ENCODE measurements around the gene NPL. TPM values are rescaled to one million over a fixed set of nuclear protein-coding genes. Genes with fewer than 3 reads are reported as not detected.

The NPL gene, protein sequence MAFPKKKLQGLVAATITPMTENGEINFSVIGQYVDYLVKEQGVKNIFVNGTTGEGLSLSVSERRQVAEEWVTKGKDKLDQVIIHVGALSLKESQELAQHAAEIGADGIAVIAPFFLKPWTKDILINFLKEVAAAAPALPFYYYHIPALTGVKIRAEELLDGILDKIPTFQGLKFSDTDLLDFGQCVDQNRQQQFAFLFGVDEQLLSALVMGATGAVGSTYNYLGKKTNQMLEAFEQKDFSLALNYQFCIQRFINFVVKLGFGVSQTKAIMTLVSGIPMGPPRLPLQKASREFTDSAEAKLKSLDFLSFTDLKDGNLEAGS
- polyA plus RNA-seq (2013, experiment 1 of 2; ENCODE audit: insufficient read length) = 2.4 TPM
- polyA plus RNA-seq (2013, experiment 2 of 2; ENCODE audit: insufficient read length) = 1.2 TPM

DNA sequence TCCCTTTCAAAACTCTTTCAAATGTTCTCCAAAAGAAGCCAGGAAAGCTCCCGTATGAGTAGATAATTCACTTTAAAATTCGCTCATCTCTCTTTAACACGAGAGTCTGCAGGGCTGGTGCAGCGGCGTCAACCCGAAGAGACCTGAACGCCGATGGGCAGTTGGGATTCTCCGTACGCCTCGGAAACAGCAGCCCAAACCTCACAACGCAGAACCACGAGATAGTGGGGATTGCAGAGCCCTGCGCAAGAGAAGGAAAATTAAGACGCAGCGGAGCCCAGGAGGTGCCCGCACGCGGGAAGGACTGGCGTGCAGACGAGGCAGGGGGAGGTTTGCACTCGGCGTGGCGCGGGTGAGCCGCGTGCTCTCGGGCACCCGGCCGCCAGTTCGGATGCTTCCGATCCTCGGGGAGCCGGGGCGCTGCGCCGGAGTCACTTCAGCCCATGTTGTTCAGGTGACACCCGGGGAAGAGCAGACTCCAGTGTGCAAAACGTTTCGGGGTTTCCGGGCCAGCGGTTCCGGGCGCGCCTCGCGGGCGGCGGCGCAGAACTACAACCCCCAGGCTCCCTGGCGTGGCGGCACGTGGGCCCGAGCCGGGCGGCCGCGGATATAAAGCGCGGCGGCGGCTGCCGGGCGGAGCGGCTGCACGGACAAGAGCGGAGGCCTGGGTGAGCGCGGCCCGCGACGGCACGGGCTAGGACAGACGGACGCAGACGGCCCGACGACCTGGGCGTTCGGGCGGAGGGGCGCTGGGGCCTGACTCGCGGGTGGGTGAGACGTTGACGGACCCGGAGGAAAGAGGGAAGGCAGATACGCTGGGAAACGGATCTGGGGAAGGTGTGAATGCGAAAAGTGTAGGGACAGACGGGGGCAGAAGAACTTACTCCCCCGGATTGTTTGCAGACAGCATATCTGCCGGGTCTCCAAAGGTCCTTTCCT is at the start of gene NPL:
TSS of gene NPL (plus strand) at position 636 of the 939 bp plus-strand sequence. CDS start 4,599 bp downstream, outside the sequence.
- peak; percentile 77 for DNase-seq

DNA sequence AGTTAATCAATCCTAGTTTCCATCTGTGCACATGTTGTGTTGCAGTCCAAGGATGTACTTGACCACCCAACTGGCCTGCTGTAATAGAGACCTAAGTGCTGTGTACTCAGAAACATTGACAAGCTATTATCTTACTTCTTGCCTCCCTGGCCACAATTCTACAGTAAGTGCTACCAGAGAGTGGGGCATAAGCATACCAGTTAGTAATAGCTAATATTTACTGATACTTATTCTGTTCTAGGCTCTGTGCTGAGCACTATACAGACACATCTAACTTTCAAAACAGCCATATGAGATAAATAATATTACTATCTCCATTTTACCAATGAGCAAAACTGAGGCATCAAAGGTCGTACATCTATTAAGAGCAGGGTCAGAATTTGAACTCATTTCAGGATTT is 49.5 kb upstream of the NPL start:
- DNase-seq = no peak

DNA sequence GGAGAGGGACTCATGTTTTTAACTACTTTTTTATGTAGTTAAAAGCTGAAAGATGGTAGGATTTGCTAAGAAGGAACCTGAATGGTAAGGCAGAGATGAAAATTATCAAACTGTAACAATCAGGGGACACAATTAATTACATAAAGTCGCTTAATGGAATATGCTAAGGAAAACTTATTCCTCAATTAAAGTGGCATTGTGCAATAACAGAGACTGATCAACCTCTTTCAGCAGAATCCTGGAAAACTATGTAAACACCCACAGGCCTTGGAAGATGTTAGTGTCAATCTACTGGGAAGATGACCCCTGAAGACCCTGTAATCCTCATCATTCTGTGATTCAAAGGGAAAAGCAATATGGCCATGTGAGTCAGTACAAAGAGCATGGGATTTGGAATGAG is 46.8 kb upstream of the NPL start:
- DNase-seq = no peak

DNA sequence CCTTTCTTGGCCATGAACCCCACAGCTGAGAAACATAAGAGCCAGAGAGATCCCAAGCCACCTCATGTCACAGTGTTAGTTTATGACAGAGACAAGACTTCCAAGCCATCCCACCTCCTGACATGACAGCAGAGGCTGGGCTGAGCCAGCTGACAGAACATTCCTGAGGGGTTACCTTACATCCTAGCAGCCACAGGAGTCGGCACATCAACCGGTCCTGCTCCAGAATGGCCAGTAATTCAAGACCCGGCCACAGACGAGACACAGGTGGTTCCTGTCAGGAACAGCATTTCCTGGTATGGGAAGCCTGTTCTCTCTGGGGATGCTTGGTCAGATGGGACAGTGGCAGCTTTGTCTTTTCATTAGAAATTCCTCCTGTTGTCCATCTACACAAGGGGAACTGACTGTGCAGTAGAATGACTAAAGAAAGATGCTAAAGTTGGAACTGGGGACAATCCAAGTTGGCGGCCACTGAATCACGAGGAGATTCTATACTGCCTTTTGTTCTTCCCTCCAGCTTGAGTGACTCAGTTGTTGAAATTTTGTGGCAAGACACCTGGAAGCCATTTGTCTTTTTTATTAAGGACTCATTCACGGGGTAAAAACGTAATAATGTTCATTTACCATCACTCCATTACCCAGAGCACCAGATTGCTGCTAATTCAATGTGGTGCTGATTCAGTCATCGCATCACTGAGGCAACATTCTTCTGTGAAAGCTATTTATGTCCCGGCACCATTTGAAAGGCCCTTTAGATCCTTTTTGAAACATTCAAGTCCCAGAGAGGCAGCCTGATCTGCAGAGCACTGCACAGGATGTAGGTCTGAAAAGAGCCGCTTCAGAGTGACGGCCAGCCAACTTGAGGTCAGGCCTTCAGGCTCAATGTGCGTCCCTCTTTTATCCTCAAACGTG is 37.2 kb upstream of the NPL start:
- DNase-seq = peak; percentile 86

DNA sequence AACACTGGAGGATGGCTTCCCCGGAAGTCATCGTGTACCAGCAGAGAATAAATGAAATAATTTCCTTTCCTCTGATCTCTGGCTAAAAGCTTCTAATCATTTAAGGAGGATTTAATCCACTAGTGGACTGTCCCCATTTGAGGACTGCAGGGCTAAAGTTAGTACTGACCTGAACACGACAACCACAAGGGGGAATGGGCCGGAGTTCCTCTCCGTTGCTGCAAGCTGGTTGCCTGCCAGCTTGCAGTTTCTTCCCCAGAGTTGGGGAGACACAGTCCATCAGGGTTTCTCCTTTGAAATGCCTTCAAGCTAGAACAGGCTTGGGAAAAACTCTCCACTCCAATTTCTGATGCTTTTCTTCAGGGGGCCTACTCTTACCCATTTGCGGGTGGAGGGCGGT is 35.5 kb upstream of the NPL start:
- no peak for DNase-seq

DNA sequence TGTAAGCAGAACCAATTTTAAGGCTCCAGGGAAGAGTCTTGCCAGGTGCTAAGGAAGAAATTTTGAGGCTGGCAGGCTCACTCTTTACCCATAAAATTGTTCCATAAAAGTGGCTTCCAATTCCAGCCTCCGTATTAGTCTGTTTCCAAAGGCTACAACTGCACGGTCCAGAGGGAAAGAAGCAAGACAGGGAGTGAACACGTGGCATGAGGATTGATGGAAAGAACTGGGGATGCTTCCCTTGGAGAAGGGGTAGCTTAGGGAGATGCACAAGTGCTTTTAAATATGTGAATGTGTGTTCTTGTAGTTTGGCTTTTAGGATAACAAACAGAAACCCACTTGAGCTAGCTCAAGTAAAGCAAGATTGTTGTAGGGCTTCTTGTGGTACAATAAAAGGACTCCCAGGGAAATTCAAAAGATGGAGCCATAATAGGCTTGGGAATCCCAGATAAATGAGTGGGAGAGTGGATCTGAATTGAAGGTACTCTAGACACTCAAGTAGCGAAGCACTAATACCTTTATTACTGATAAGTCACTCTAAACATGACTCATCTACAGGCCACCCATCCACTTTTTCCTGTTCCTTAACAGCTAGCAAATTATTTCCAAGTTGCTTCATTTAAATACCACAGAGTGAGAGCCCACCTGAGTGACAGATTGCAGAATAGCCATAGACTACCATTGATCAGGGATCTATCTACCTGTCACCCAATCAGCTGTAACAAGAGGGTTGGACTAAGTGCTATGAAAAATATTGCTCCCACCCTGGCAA is 34.8 kb upstream of the NPL start:
- no peak for DNase-seq

DNA sequence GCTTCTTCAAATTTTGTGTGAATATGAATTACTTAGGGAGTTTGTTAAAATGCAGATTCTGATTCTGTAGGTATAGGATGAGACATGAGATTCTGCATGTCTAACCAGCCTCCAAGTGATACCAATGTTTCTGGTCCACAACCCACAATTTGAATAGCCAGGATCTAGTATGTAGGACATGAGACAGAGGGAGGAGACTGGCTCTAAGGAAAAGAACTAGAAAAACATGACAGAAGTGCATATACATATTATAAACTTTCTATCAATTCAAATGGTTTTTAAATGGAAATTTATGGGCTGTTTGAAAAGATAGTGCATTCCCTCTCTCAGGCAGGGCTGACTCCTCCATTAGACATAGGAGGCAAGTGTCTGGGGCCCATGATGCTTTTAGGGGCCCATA is 33.9 kb upstream of the NPL start:
- no peak for DNase-seq

DNA sequence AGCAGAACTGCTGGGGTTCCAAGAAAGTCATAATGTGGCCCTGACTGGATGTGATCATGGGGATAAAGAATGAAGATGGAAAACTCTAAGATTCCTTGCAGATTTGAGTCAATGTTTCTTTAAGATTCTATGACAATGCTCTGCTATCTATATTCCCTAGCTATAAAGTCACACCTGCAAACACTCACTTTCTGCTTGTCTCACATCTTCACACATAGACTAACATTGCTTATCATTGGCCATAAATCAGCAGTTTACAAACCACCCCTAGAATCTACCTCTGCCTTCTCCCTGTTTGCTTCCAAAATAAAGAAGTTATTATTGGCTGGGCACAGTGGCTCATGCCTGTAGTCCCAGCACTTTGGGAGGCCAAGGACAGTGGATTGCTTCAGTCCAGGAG is 33.1 kb upstream of the NPL start:
- DNase-seq = no peak

DNA sequence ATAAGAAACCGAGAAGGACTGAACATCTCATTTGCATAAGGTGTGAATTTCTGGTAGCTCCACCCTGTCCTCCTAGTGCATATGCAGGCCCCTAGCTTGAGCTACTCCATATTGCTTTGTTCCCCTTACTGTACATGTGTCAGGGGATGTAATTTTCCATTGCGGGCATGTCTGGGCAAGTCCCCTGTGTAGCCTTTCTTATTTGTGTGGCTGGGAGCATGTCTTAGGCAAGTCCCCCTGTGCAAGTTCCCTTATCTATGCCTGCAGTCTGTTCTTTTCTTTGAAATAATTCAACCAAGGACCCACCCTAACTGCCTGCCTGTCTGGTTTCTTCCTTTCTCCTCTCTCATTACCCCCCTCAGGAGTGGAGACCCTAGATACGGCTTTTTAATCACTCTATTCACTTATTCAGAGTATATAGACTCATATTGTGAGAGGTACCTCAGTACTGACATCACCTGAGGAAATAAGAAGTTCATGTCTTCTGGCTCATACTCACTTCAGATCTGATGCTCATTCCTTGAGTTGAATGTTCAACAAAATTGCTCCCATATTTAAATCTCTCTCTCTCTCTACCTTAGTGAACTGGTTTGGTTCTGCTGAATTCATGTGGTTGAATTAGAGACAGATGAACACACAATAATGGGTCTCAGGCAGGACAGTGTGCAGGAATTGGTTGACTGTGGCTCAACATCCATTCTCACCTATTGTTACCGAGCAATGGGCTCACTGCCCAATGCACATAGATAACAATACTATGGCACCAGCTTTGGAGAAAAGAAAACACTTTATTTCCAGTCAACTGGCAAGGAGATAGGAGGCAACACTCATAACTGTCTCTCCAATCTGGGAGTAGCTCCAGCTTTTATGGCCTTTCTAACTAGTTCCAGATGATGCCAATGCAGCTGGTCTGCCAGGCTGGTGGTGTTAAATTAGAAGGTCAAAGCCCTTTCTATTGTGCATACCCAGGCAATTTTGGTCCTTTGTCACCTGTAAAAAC is 27.9 kb upstream of the NPL start:
- no peak for DNase-seq

DNA sequence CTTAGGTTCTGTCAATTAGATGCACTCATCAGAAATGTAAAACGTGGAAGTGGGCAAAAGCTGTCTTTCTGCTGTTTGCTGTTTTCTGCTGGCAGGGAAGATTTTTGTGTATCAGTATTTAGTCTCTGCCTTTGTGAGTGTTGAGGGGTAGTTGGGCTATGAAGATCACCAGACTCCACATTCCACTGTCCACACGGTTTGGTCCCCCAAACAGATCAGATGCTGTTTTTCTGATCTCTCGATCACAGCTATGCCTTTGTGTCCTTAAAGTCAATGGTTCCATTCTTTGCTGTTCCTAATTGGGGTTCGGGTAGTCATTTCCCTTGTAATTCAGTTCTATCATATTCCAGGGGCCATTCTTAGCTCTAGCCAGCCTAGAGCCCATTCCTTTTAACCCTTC is 27.0 kb upstream of the NPL start:
- DNase-seq = no peak

DNA sequence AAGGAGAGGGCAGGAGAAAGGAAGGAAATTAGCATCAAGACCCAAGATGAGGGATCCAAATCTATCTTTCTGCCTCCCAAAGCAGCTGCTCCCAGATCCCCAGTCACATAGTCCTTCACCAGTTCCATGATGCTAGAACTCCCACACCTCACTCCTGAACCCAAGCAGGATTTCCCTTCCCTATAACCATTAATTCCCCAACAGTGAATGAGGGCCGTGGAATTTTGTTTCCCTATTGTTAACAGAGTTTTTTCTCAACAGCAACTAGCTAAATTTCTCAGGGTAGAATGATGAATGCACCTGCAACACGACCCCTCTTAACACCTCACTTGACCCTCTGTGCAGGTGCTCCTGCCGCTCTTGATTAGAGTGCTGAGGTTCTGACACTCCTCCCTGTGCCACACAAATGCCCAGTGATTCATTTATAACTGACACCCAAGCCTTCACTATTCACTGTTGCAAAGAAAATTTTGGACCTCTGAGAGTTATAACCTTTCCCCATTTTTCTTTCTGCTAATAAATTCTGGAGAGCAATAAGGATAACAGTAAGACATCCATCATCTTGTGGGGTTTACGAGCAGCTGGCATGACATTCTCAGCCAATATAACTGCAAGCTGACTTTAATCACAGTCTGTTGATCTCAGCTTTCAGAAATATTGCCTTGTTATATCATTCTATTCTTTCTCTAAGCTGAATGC is 25.4 kb upstream of the NPL start:
- DNase-seq = no peak

DNA sequence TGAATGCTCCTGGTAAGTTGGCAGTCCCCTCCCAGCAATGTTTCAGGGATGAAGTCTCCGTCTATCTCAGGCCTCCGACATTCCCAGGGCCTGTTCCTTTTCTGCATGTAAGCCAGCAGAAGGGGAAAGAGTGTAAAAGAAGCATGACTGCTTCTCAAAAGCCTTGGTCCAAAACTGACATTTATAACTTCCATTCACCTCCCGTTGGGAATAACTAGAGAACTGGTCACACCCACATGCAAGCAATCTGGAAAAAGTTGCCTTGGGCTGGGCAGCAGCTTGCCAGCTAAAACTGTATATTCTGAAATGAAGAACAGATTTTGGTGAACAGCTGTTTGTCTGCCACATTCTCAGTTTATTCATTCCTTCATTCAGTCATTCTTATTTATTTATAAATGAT is 24.2 kb upstream of the NPL start:
- no peak for DNase-seq

DNA sequence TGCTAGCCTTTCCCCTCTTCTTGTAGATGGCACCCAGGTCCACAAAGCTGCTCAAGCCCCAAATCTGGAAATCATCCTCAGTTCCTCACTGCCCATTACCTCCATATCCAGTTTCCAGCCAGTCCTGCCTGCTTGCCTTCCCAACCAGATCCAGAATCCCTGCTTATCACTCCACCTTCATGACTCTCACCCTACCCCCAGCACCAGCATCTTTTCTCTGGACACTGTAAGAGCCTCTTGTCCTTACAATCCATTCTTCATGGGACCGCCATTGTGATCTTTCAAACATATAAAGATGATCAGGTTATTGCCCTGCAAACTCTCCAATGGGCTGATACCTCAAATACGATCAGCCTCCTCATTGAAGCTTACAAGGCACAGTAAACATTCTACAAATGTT is 23.5 kb upstream of the NPL start:
- DNase-seq = no peak

DNA sequence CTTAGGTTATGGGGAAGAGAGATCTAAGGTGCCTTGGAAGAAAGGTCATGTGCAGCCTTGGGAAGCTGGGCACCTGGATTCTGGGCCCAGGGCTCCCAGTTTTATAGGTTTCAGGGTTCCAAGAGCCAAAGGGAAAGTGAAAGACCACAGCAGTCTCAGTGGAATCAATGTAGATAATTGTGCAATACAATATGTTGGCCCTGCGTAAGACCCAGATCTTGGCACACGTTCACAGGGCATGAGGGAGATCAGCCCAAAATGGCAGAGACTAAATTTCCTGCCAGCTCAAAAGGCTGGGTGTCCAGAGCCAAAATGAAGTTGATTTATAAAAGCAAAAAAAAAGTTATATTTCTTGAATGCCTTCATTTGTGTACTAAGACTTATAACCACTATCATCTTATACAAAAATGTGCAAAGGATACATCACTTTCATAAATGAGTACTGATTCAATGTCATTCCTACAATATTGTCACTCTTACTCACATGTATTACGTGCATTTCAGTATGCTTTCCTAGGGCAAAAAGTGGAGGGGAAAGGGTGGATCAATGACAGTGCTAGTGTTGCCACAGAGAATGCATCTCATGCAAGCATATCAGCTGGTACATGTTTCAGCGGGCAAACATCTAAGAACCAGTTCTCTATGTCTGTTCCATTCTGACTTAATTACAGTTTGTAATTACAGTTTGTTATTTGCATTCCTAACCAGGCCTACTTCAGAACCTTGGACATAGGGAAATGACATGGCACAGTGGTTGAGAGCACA is 22.5 kb upstream of the NPL start:
- DNase-seq = no peak

DNA sequence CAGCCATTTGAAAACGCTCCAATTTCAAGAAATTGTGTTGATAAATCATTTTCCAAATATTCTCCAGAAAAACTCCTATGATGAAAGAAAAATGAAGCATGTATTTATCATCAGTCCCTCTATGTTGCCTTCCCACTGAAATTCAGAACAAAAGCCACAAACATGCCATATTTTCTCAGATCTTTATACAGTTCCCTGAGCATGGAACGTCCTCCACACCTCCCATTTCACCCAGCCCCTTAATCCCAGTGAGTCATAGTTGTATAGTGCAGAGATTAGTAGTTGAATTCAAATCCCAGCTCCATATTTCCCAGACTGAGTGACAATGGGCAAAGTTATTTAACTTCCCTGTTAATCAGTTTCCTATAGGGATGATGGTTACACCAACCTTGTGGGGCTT is 20.6 kb upstream of the NPL start:
- peak; percentile 76 for DNase-seq

DNA sequence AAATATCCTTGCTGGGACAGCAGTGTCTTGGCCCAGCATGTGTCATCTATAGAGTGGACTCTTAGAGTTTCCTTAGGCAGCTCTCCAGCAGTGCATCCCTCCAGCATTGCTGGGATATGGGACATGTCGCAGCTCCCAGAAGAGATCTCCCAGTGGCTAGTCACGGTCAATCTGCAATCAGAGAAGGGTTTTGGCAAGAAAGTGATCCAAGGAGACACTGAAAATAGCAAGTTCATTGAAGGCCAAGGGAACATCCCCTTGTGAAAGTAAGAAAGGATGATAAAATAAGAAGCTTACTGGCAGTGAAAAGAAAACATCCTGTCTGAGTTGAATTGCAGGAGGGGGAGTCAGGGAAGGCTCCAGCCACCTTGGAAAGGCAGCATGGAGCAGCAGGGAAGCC is 19.3 kb upstream of the NPL start:
- DNase-seq = no peak

DNA sequence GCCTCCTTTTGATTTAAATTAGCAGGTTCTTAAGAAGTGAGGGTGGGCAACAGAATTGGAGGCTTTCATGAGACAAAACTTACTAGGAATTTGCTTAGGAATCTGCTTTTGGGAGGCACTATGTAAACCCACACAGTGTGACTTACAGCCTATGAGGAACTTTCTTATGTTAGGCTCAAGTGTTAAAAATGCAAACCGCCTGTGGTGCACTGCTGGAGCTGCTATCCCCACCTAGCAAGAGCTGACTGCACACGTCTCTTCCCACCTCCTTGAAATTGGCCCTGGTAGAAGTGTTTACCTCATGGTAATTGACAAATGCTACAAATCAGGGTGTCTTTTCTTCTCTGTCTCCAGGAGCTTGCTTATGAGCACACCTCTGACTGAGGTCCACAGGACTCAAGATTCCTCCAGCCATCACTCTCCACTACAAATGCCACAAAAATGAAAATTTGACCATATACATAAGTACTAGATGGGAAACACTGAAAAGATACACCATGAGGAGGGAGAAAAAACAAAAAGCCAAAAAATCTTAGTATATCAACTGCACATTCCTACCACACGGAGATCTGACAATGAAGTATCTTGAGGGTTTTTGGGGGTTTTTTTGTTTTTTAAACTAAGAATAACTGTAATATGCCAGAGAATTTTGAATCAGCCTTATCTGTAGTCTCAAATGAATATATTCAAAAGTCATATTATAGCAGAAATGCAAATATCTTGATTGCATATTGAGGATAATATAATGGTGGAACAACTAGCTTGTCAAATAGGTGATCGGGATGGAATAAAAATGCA is 18.2 kb upstream of the NPL start:
- no peak for DNase-seq

DNA sequence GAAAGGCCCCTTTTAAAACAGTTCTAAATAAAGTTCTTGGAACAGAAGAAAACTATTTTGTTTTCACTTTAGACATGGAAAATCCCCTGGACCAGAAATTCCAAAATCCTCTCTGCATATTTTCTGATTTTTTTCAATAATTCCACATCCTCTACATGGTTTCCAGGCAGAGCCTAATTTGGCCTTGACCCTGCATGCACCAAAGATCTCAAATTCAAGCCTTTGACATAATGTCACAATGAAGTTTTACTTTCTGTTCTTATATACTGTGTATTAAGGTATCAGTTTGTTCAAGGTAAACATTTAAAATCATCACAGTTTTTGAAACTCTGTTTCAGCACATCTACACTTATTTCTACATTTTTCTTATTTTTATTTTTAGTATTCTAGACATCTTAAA is 12.2 kb upstream of the NPL start:
- DNase-seq = no peak
